Stomach (tissue), 9 donors: ENCODE data around the gene ZFPM1. TPM values are rescaled to one million over a fixed set of nuclear protein-coding genes. Genes with fewer than 3 reads are reported as not detected.

Source experiments
- DNase-seq, 2 donors: peaks; one replicate each; pipeline versions ENCODE4 v3.0.0 to v3.0.0-alpha.2; 2013 to 2019
- H3K27ac ChIP-seq, 5 donors: fragments of 200-600 bp in 4 of 5; sonication (generic) in 4 of 5; one replicate each; pipeline ENCODE4 v1.5.1; 2013 to 2019; ENCODE audit warnings: mild to moderate bottlenecking in 1 of 5, moderate library complexity in 1 of 5
- H3K27me3 ChIP-seq, 3 donors: fragments of 200-600 bp; sonication (generic); one replicate each; pipeline ENCODE4 v1.5.1; 2017 to 2019; ENCODE audit warnings: mixed run types in 1 of 3
- H3K36me3 ChIP-seq, 4 donors: fragments of 200-600 bp; sonication (generic); 1 replicate in 3 of 4; 2 replicates in 1 of 4; pipeline ENCODE4 v1.5.1; 2016 to 2019
- H3K4me1 ChIP-seq, 4 donors: fragments of 200-600 bp; sonication (generic); one replicate each; pipeline ENCODE4 v1.5.1; 2016 to 2019
- H3K4me3 ChIP-seq, 4 donors: fragments of 200-600 bp; sonication (generic) in 3 of 4; one replicate each; pipeline ENCODE4 v1.5.1; 2016 to 2019; ENCODE audit warnings: mild to moderate bottlenecking in 1 of 4
- H3K9me3 ChIP-seq, 4 donors: fragments of 200-600 bp; sonication (generic); one replicate each; pipeline ENCODE4 v1.5.1; 2016 to 2019
- EP300 ChIP-seq: sonication (generic); formaldehyde crosslinking; IDR thresholded peaks from one replicate; pipeline ENCODE4 v1.6.1; 2017; ENCODE audit warnings: antibody characterized with exemption
- POLR2A ChIP-seq, 4 donors: fragments of 450-650 bp; IDR thresholded peaks; one replicate each; pipeline ENCODE4 v1.6.1; 2016; ENCODE audit warnings: antibody characterized with exemption in 4 of 4, control low read depth in 2 of 4, mild to moderate bottlenecking in 1 of 4, moderate library complexity in 1 of 4
- POLR2AphosphoS5 ChIP-seq, 3 donors: sonication (generic); formaldehyde crosslinking; IDR thresholded peaks; one replicate each; pipeline ENCODE4 v1.6.1; 2016; ENCODE audit warnings: antibody characterized with exemption in 3 of 3
- WGBS, 5 donors: extraction: QIAGEN DNeasy Blood & Tissue Kit in 3 of 5; methylation state at CpG; one replicate each; pipeline versions ENCODE4 v1.1.5 to v1.1.7; 2013 to 2018; 5-methylcytosine and 5-hydroxymethylcytosine counted together
- intact Hi-C: fragments of 100-400 bp; cut with DNase I; formaldehyde crosslinking; loops from one replicate; pipeline ENCODE4 v1.15.1; 2023; ENCODE audit warnings: low total_unique reads
- polyA plus RNA-seq, 3 donors: library from polyadenylated mRNA; stranded (reverse); fragments of 200-250 nt; gene quantifications; one replicate each; pipeline ENCODE4 v1.2.3, GENCODE V29; 2013
- total RNA-seq, 5 donors: library from RNA; depleted of rRNA; stranded (reverse); fragments of >200 nt; gene quantifications; one replicate each; pipeline versions ENCODE4 v1.1.0 to v1.2.3, GENCODE V29; 2014 to 2016
- TF ChIP-seq, protein P1 (sequence below), 7 experiments: fragments of 450-650 bp in 4 of 7; fragments of 200-600 bp in 3 of 7; sonication (generic) in 3 of 7; IDR thresholded peaks; one replicate each; pipeline ENCODE4 v1.5.1; 2016 to 2019; ENCODE audit warnings: antibody characterized with exemption in 7 of 7, control low read depth in 2 of 7, mild to moderate bottlenecking in 1 of 7
- donor health status: healthy with polysubstance abuse.
- donor health status: Bipolar disorder and iron deficiency.
- donor health status: healthy.

Gene ZFPM1
- total and polyA plus RNA-seq, 8 donors, result 3.9 to 85.7 (median 12.9) TPM

DNA sequence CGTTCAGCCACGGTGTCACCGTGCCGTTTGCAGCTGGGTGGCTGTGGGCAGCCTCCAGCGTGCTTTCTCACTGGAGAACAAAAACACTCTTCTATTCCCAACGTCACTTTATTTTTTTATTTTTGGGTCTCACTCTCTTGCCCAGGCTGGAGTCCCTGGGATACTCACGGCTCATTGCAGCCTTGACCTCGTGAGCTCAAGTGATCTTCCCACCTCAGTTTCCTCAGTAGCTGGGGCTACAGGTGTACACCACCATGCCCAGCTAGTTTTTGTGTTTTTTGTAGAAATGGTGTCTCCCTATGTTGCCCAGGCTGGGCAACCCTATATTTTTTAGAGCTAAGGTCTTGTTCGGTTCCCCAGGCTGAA is 82.8 kb downstream of the ZFPM1 start:
- DNase-seq, result no peak
- peaks cover 0 to 33% (median 15%) of the 10 kb centered on the region in 3 donors for H3K27me3 ChIP-seq

DNA sequence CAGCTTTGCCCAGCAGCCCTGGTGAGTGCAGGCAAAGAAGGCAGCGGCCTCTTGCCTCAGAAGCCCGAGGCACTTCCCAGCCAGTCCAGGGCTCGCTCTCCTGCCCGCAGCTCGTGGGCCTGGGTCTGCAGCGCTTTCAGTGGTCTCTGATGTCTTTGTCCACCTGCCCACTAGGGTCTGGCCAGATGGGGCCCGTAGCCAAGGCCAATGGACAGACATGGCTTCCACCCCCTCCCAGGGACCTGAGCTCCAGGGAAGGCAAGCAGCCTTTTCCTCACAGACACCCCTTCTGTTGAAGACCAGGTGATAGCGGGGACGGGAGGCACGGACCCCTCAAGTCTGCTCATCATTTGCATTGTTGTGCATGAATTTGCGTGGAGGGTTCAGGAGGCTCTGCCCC is 83.4 kb downstream of the ZFPM1 start:
- Histone ChIP-seq H3K9me3 (no peaks in the 10 kb centered on the region), H3K4me3 (no peak overlapping the region), H3K4me1 (peaks cover 14 to 63% (median 39%) of the 10 kb centered on the region in 4 donors), H3K27me3 (peaks cover 0 to 37% (median 15%) of the 10 kb centered on the region in 3 donors), H3K27ac (no peak overlapping the region), H3K36me3 (peaks cover 4 to 34% (median 22%) of the 10 kb centered on the region in 4 donors)
- intact Hi-C loops, result no loop called here
- TF ChIP-seq POLR2AphosphoS5 (IDR thresholded peaks at IDR 0.05) (no peak), POLR2A (IDR thresholded peaks at IDR 0.05) (no peak), EP300 (no peak)
- TF ChIP-seq, protein P1, sequence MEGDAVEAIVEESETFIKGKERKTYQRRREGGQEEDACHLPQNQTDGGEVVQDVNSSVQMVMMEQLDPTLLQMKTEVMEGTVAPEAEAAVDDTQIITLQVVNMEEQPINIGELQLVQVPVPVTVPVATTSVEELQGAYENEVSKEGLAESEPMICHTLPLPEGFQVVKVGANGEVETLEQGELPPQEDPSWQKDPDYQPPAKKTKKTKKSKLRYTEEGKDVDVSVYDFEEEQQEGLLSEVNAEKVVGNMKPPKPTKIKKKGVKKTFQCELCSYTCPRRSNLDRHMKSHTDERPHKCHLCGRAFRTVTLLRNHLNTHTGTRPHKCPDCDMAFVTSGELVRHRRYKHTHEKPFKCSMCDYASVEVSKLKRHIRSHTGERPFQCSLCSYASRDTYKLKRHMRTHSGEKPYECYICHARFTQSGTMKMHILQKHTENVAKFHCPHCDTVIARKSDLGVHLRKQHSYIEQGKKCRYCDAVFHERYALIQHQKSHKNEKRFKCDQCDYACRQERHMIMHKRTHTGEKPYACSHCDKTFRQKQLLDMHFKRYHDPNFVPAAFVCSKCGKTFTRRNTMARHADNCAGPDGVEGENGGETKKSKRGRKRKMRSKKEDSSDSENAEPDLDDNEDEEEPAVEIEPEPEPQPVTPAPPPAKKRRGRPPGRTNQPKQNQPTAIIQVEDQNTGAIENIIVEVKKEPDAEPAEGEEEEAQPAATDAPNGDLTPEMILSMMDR (IDR thresholded peaks at IDR 0.05), result no peak
- DNase-seq, result no peak
- WGBS, 5 donors, result 81 to 89% (median 88%) methylated on average over 9 to 11 of the region's 11 CpGs

More for the DNA sequence above, 82.8 kb downstream of the ZFPM1 start:
- intact Hi-C loops, result no loop called here
- 84 to 89% (median 84%) methylated on average over 9 of the region's 9 CpGs for WGBS, 5 donors
- Histone ChIP-seq H3K9me3 (no peaks in the 10 kb centered on the region), H3K4me1 (peaks cover 14 to 67% (median 39%) of the 10 kb centered on the region in 4 donors), H3K27ac (no peak overlapping the region), H3K4me3 (no peak overlapping the region), H3K36me3 (peaks cover 4 to 41% (median 28%) of the 10 kb centered on the region in 4 donors)
- TF ChIP-seq, protein P1 (IDR thresholded peaks at IDR 0.05), result no peak
- TF ChIP-seq POLR2A (IDR thresholded peaks at IDR 0.05) (no peak), EP300 (no peak), POLR2AphosphoS5 (IDR thresholded peaks at IDR 0.05) (no peak)

DNA sequence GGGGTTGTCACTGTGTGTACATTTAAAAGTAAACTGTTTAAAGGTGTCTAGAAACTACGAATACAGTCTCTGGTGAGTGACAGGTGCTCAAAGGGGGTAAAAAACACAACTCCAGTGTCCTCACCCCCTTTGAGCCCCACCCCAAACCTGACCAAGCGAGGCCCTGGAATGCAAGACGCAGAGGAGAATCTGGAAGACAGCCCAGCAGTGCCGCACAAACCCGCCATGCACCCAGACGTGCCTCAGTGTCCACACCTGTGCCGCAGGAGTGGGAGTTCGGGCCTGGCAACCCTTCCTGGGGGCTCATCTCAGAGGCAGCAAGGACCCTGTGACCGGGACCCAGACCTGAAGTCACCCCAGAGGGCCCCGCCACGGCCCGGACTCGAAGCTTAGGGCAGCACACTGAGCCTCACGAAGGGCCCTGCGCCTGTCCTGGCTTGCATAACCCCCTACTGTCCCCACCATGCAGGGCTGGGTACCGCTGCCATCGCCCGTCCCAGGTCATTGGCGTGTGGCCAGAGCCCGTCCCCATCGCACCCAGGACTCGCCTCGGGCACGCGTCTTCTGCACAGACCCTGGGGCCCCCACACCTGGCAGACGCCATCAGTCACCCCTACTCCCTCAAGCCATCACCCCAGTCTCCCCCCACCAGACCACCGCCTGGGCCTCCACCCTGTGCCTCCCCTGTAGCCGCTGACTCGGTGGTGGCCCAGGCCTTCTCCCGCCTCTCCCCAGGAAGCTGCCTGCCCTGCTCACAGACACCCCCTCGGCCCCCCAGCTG is 84.1 kb downstream of the ZFPM1 start:
- intact Hi-C loops, result no loop called here
- DNase-seq, result peak in 1 of 2 donors; percentile 46
- 45 to 70% (median 52%) methylated on average over 23 to 31 of the region's 31 CpGs for WGBS, 5 donors

DNA sequence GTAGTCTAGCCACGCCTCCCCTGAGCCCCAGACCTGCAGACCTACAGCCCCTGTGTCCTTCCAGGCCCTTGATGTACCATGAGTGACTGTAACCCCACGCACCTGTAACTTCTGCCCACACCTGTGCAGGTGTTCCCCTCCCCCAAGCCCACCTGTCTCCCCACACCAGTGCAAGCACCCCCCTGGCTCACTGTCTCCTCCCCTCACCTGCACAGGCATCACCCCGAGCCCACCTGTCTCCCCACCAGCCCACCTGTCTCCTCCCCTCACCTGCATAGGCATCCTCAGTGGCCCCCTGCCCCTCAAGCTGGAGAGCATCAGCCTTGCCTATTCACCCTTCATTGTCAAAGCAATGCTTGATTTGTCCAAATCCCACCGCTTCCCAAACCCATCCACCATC is 84.8 kb downstream of the ZFPM1 start:
- WGBS, 5 donors, result 57 to 72% (median 63%) methylated on average over 4 of the region's 4 CpGs
- Histone ChIP-seq H3K9me3 (peaks cover 4 to 10% (median 9%) of the 10 kb centered on the region in 4 donors), H3K27me3 (peaks cover 0 to 41% (median 15%) of the 10 kb centered on the region in 3 donors), H3K4me1 (peaks cover 14 to 52% (median 29%) of the 10 kb centered on the region in 4 donors), H3K36me3 (peaks cover 4 to 22% (median 12%) of the 10 kb centered on the region in 4 donors), H3K27ac (no peak overlapping the region), H3K4me3 (no peak overlapping the region)
- TF ChIP-seq POLR2AphosphoS5 (IDR thresholded peaks at IDR 0.05) (no peak), POLR2A (IDR thresholded peaks at IDR 0.05) (no peak), EP300 (no peak)
- TF ChIP-seq, protein P1 (IDR thresholded peaks at IDR 0.05), result no peak
- intact Hi-C loops, result no loop called here
- DNase-seq, result no peak

More for the DNA sequence above, 84.1 kb downstream of the ZFPM1 start:
- no peak overlapping the region for H3K27ac ChIP-seq
- TF ChIP-seq POLR2AphosphoS5 (IDR thresholded peaks at IDR 0.05), result no peak
- TF ChIP-seq POLR2A (IDR thresholded peaks at IDR 0.05), result no peak
- TF ChIP-seq EP300, result no peak
- H3K4me3 ChIP-seq, result no peak overlapping the region
- H3K27me3 ChIP-seq, result peaks cover 0 to 41% (median 15%) of the 10 kb centered on the region in 3 donors
- peaks cover 14 to 59% (median 36%) of the 10 kb centered on the region in 4 donors for H3K4me1 ChIP-seq
- H3K36me3 ChIP-seq, result peaks cover 4 to 28% (median 15%) of the 10 kb centered on the region in 4 donors
- peaks cover 0 to 3% (median 2%) of the 10 kb centered on the region in 4 donors for H3K9me3 ChIP-seq
